ENCODE results near the gene TBCD. TPM values are rescaled to one million over a fixed set of nuclear protein-coding genes. Genes with fewer than 3 reads are reported as not detected.

The TBCD gene
- total RNA-seq: 44.5 TPM

GRCh38 chr17:82751571-82752370 is at the start of gene TBCD:
Gene TBCD, plus strand, starts transcription at chr17:82752065. Its CDS starts 129 bp downstream, at chr17:82752194.
- peak; percentile 89 for DNase-seq

GRCh38 chr17:82702231-82702927 is 49.5 kb upstream of the TBCD start:
- no peak for DNase-seq

- no peak for DNase-seq
Observed at GRCh38 chr17:82703036-82703745, 48.7 kb upstream of the TBCD start.

GRCh38 chr17:82703935-82704865 is 47.7 kb upstream of the TBCD start:
- no peak for DNase-seq

GRCh38 chr17:82704886-82705285 is 47.0 kb upstream of the TBCD start:
- no peak for DNase-seq

GRCh38 chr17:82705756-82706155 is 46.1 kb upstream of the TBCD start:
- no peak for DNase-seq

- DNase-seq: no peak
Observed at GRCh38 chr17:82709024-82709675, 42.7 kb upstream of the TBCD start.

GRCh38 chr17:82709676-82710498 is 42.0 kb upstream of the TBCD start:
- DNase-seq: no peak

- no peak for DNase-seq
Observed at GRCh38 chr17:82710499-82711232, 41.2 kb upstream of the TBCD start.

GRCh38 chr17:82713071-82713723 is 38.7 kb upstream of the TBCD start:
- no peak for DNase-seq

- peak; percentile 93 for DNase-seq
Observed at GRCh38 chr17:82716203-82717010, 35.5 kb upstream of the TBCD start, which contains the start of gene FN3KRP. Gene FN3KRP, plus strand, starts transcription at chr17:82716706. Its CDS starts 50 bp downstream, at chr17:82716756.

GRCh38 chr17:82718986-82719685 is 32.7 kb upstream of the TBCD start:
- no peak for DNase-seq

- DNase-seq: no peak
Observed at GRCh38 chr17:82720204-82720603, 31.7 kb upstream of the TBCD start.

GRCh38 chr17:82722341-82723013 is 29.4 kb upstream of the TBCD start:
- DNase-seq: no peak

- no peak for DNase-seq
Observed at GRCh38 chr17:82723169-82723807, 28.6 kb upstream of the TBCD start.

- DNase-seq: no peak
Observed at GRCh38 chr17:82726427-82726826, 25.4 kb upstream of the TBCD start.
